GM23248 (cell line): ENCODE measurements around the gene MLYCD. TPM values are rescaled to one million over a fixed set of nuclear protein-coding genes. Genes with fewer than 3 reads are reported as not detected.

Experiments used
- DNase-seq: peaks from one replicate; pipeline ENCODE4 v3.0.0-alpha.2; 2015
- H2AFZ ChIP-seq: fragments of 200-600 bp; sonication (generic); 2 replicates; pipeline ENCODE4 v1.6.1; 2016; ENCODE audit warnings: antibody characterized with exemption
- H3F3A ChIP-seq: fragments of 200-600 bp; sonication (generic); 2 replicates; pipeline ENCODE4 v1.6.1; 2016; ENCODE audit warnings: mild to moderate bottlenecking, antibody characterized with exemption, mixed run types; ENCODE audit not compliant: insufficient read depth
- H3K27ac ChIP-seq: fragments of 200-600 bp; sonication (generic); 2 replicates; pipeline ENCODE4 v1.5.1; 2016; ENCODE audit warnings: mild to moderate bottlenecking
- H3K27me3 ChIP-seq: fragments of 200-600 bp; sonication (generic); replicated peaks from 2 replicates; pipeline ENCODE4 v1.6.1; 2016; ENCODE audit warnings: mild to moderate bottlenecking; ENCODE audit not compliant: insufficient read depth
- H3K36me3 ChIP-seq: fragments of 200-600 bp; sonication (generic); 2 replicates; pipeline ENCODE4 v1.6.1; 2016; ENCODE audit warnings: low read depth, mild to moderate bottlenecking
- H3K4me1 ChIP-seq: fragments of 200-600 bp; sonication (generic); 2 replicates; pipeline ENCODE4 v1.6.1; 2016; ENCODE audit warnings: mild to moderate bottlenecking; ENCODE audit not compliant: insufficient read depth
- H3K4me2 ChIP-seq: fragments of 200-600 bp; sonication (generic); one replicate; pipeline ENCODE4 v1.6.1; 2016; ENCODE audit warnings: mild to moderate bottlenecking; ENCODE audit not compliant: unreplicated experiment
- H3K4me3 ChIP-seq: fragments of 200-600 bp; sonication (generic); 2 replicates; pipeline ENCODE4 v1.5.1; 2016; ENCODE audit warnings: mild to moderate bottlenecking
- H3K79me2 ChIP-seq: fragments of 200-600 bp; sonication (generic); 2 replicates; pipeline ENCODE4 v1.6.1; 2016; ENCODE audit warnings: mild to moderate bottlenecking; ENCODE audit not compliant: insufficient read depth
- H3K9ac ChIP-seq: fragments of 200-600 bp; sonication (generic); 2 replicates; pipeline ENCODE4 v1.6.1; 2016; ENCODE audit warnings: mild to moderate bottlenecking
- H3K9me2 ChIP-seq: fragments of 200-600 bp; sonication (generic); 2 replicates; pipeline ENCODE4 v1.6.1; 2016; ENCODE audit warnings: mixed run types, mild to moderate bottlenecking, moderate library complexity; ENCODE audit not compliant: insufficient read depth
- H3K9me3 ChIP-seq: fragments of 200-600 bp; sonication (generic); one replicate; pipeline ENCODE4 v1.6.1; 2017; ENCODE audit warnings: low read depth
- H4K20me1 ChIP-seq: fragments of 200-600 bp; sonication (generic); 2 replicates; pipeline ENCODE4 v1.6.0; 2016; ENCODE audit not compliant: insufficient read depth
- EZH2 ChIP-seq: fragments of 200-600 bp; sonication (generic); IDR thresholded peaks from 2 replicates; pipeline ENCODE4 v1.6.1; 2018; ENCODE audit warnings: antibody characterized with exemption, mild to moderate bottlenecking; ENCODE audit not compliant: insufficient read depth, poor library complexity, severe bottlenecking
- EZH2phosphoT487 ChIP-seq: fragments of 200-600 bp; sonication (generic); IDR thresholded peaks from 2 replicates; pipeline ENCODE4 v1.6.1; 2018; ENCODE audit warnings: antibody characterized with exemption, moderate library complexity, mild to moderate bottlenecking, low read depth; ENCODE audit not compliant: insufficient read depth
- WGBS, 2 experiments: methylation state at CpG; one replicate each; pipeline ENCODE4 v1.1.6; 2015 to 2017; ENCODE audit warnings: low lambda C conversion rate in 2 of 2, low coverage in 1 of 2; ENCODE audit errors: missing lambda C conversion rate in 2 of 2; 5-methylcytosine and 5-hydroxymethylcytosine counted together
- in situ Hi-C: fragments of 300-500 bp; cut with MboI; formaldehyde crosslinking; loops from 2 replicates; pipeline ENCODE4 v1.15.0; 2020
- polyA plus RNA-seq: library from polyadenylated mRNA; unstranded; fragments of >200 nt; fragmentation: Nextera tagmentation; extraction: Ambion mirVana; gene quantifications from 2 replicates; pipeline ENCODE4 v1.2.1, GENCODE V29; 2016
- total RNA-seq: library from RNA; depleted of rRNA; stranded (reverse); fragments of >200 nt; shearing (Covaris generic); gene quantifications from 2 replicates; pipeline ENCODE4 v1.2.3, GENCODE V29; 2014

MLYCD gene
- total and polyA plus RNA-seq, 2 experiments from 2014 or later = 1.4 to 2.2 TPM

DNA sequence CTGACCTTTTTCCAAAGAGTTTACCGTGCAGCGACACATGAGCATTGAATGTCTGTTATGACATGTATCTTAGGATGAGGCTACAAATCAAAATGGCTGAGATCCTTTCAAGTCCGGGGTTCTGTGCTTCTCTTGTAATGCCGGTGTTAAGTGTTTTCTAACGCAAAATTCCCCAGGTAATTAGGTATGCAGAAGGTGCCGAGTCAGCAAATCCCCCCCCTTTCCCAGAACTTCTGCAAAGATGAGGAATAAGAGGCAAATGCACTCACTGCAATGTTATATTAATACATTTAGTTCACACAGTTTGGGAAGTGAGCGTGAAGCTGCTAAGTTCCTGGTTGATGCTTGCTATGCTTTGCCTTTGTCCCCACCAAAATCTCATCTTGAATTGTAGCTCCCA is 36.3 kb upstream of the MLYCD start:
- Histone ChIP-seq H3K4me2 (no peak overlapping the region), H3K27ac (no peak overlapping the region), H3K9me2 (no peaks in the 10 kb centered on the region), H3K4me3 (no peak overlapping the region), H3K4me1 (no peaks in the 10 kb centered on the region), H3K9me3 (no peaks in the 10 kb centered on the region), H3K79me2 (no peaks in the 10 kb centered on the region), H3K27me3 (peaks cover 25% of the 10 kb centered on the region), H3K9ac (no peak overlapping the region), H2AFZ (no peak overlapping the region), H4K20me1 (no peaks in the 10 kb centered on the region), H3K36me3 (no peaks in the 10 kb centered on the region), H3F3A (no peaks in the 10 kb centered on the region)
- in situ Hi-C loops = no loop called here
- 63 to 73% methylated on average over 7 of the region's 7 CpGs for WGBS, 2 experiments
- TF ChIP-seq EZH2phosphoT487 = no peak
- TF ChIP-seq EZH2 = no peak
- DNase-seq = no peak

GRCh38 chr16:83863682-83864081 is 35.2 kb upstream of the MLYCD start:
- WGBS, 2 experiments = 77 to 92% methylated on average over 1 of the region's 1 CpG
- in situ Hi-C loops = no loop called here

DNA sequence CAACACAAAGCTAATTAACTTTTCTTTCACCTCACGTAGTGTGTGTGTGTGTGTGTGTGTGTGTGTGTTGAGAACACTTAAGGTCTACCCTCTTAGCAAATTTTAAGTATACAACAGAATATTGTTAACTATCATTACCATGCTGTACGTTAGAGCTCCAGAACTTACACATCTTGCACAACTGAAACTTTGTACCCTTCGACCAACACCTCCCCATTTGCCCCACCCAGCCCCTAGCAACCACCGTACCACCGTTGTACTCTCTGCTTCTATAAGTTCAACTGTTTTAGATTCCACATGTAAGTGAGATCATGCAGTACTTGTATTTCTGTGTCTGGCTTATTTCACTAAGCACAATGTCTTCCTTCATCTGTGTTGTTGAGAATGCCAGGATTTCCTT is 28.1 kb upstream of the MLYCD start:
- Histone ChIP-seq H3F3A (no peaks in the 10 kb centered on the region), H3K79me2 (no peaks in the 10 kb centered on the region), H3K4me3 (no peak overlapping the region), H3K9me2 (no peaks in the 10 kb centered on the region), H3K27ac (no peak overlapping the region), H3K36me3 (no peaks in the 10 kb centered on the region), H2AFZ (no peak overlapping the region), H3K4me2 (no peak overlapping the region), H3K9me3 (no peaks in the 10 kb centered on the region), H3K9ac (no peak overlapping the region), H3K27me3 (peaks cover 30% of the 10 kb centered on the region), H4K20me1 (no peaks in the 10 kb centered on the region), H3K4me1 (no peaks in the 10 kb centered on the region)
- in situ Hi-C loops = no loop called here
- no peak for DNase-seq
- WGBS, 2 experiments = 55 to 62% methylated on average over 5 of the region's 5 CpGs
- TF ChIP-seq EZH2phosphoT487 = no peak
- TF ChIP-seq EZH2 = no peak

More at GRCh38 chr16:83863682-83864081, 35.2 kb upstream of the MLYCD start:
- Histone ChIP-seq H3K79me2 (no peaks in the 10 kb centered on the region), H3K4me3 (no peak overlapping the region), H4K20me1 (no peaks in the 10 kb centered on the region), H3K9me3 (no peaks in the 10 kb centered on the region), H3K36me3 (no peaks in the 10 kb centered on the region), H3K27me3 (peaks cover 25% of the 10 kb centered on the region), H3F3A (no peaks in the 10 kb centered on the region), H3K4me2 (no peak overlapping the region), H3K9ac (no peak overlapping the region), H3K9me2 (no peaks in the 10 kb centered on the region), H3K4me1 (no peaks in the 10 kb centered on the region), H2AFZ (no peak overlapping the region), H3K27ac (no peak overlapping the region)
- TF ChIP-seq EZH2 (no peak), EZH2phosphoT487 (no peak)
- DNase-seq = no peak

- peak; percentile 75 for DNase-seq
- TF ChIP-seq EZH2 (no peak), EZH2phosphoT487 (no peak)
- H3K9ac ChIP-seq = no peak overlapping the region
- H3K27me3 ChIP-seq = peaks cover 19% of the 10 kb centered on the region
- 7 to 14% methylated on average over 6 of the region's 6 CpGs for WGBS, 2 experiments
- H3K4me2 ChIP-seq = no peak overlapping the region
- H3K4me3 ChIP-seq = no peak overlapping the region
- H3K79me2 ChIP-seq = no peaks in the 10 kb centered on the region
- H3K36me3 ChIP-seq = no peaks in the 10 kb centered on the region
- in situ Hi-C loops = no loop called here
- no peak overlapping the region for H3K27ac ChIP-seq
- no peaks in the 10 kb centered on the region for H3K9me2 ChIP-seq
- H3K4me1 ChIP-seq = no peaks in the 10 kb centered on the region
- no peaks in the 10 kb centered on the region for H3F3A ChIP-seq
- H2AFZ ChIP-seq = 0 out of 2 replicates have a peak overlapping the region, but pooled peaks have one; percentile 52
- H4K20me1 ChIP-seq = no peaks in the 10 kb centered on the region
- H3K9me3 ChIP-seq = no peaks in the 10 kb centered on the region
Measured at GRCh38 chr16:83878838-83879237, 20.1 kb upstream of the MLYCD start.
